ENCODE measurements around the gene PIK3AP1.
A peak's percentile ranks its signal among the peaks of the same experiment; 100 is the strongest.
"Not testable (repeated sequence)": the region's sequence is repeated elsewhere in the genome, so short reads cannot be mapped to it uniquely, and the experiment has no call there.

Gene PIK3AP1

DNA sequence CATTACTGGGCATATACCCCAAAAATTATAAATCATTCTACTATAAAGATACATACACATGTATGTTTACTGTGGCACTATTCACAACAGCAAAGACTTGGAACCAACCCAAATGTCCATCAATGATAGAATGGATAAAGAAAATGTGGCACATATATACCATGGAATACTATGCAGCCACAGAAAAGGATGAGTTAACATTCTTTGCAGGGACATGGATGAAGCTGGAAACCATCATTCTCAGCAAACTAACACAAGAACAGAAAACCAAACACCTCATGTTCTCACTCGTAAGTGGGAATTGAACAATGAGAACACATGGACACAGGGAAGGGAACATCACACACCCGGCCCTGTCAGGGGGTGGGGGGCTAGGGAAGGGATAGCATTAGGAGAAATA, 145.8 kb downstream of the PIK3AP1 start:
- DNase-seq = not testable (repeated sequence)

DNA sequence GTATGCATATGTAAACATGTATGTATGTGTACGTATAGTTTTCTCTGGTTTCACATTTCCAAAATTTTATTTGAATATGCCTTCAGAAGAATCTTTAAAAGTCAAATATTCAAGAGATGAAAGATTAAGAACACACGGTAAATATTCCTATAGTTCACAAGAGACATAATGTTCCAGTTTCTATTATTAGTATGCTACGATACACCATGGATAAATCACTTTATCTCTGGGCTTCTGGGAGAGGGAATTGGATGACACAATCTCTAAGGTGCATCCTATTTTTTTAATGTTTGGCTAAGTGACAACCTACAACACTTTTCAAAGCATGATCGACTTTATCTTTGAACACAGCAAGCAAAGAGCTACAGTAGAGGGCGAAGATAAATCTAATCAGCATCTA, 147.3 kb downstream of the PIK3AP1 start:
- no peak for DNase-seq

DNA sequence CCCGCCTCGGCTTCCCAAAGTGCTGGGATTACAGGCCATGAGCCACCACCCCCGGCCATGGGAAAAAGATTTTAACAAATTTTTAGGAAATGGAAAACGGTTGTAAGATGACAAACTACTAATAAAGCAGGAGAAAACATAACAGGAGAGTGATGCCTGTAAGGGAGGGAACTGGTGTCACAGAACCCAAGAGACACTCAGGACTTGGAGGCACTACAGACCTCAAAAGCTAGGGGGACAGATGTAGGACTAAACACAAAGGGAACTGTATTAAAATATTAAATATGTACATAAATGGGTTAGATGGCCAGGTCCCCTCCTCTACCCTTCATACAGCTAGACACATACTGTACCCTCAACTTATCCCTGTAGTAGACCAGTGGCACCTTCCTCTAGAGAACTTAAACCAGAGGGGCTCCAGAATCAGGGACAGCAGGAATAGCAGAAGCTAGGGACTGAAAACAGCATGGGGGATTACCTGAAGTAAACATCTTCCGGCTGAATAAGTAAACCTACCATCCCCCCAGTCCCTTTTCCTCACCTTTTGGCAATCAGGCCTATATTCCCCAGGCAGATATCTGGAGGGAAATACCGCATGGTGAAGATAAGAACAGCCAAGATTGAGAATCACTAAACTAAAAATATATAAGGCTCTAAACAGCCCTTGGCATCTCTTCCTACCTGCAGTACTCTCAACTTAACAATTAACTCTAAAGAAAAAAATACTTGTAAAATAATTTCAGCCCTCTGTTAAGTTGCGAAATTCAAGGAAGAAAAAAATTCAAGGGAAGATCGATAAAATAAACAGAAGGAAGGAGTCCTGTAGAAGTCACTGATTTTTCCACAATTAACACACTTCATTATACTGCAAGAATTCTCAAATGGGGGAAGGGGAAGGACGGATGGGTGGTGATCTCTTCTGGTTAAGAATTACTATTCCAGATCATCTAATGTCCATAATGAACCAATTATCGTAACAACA, 149.0 kb downstream of the PIK3AP1 start:
- DNase-seq = no peak

GRCh38 chr10:96570511-96570910, 149.8 kb downstream of the PIK3AP1 start:
- no peak for DNase-seq

DNA sequence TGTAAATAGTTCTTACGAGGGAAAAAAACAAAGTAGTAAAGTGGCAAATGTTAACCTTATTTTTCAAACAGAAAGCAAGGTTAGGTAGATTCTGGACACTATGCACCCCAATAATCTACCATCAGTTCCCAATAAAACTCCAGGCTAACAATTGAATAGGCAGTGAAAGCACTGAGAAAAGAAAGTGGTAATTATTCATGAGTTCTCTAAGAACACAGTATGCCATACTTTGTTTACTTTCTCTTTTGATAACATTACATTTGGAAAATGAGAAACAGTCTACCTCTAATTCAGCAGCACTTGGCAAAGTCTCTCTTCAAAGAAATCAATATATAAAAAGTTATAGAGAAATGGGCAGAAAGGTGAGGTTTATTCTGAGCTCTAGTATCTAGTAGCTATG, 151.9 kb downstream of the PIK3AP1 start:
- no peak for DNase-seq

GRCh38 chr10:96565774-96566173, 154.5 kb downstream of the PIK3AP1 start:
- DNase-seq = no peak

- no peak for DNase-seq
These were observed 159.1 kb downstream of the PIK3AP1 start for GRCh38 chr10:96560966-96561887.

DNA sequence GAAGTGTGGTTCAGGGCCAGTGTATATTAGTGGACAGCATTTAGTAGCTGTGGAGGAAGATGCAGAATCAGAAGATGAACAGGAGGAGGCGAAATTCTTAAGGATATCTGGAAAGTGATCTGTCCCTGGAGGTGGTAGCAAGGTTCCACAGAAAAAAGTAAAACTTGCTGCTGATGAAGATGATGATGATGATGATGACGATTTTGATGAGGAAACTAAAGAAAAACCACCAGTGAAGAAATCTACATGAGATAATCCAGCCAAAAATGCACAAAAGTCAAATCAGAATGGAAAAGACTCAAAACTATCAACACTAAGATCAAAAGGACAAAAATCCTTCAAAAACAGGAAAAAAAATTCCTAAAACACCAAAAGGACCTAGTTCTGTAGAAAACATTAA, 159.8 kb downstream of the PIK3AP1 start:
- no peak for DNase-seq

DNA sequence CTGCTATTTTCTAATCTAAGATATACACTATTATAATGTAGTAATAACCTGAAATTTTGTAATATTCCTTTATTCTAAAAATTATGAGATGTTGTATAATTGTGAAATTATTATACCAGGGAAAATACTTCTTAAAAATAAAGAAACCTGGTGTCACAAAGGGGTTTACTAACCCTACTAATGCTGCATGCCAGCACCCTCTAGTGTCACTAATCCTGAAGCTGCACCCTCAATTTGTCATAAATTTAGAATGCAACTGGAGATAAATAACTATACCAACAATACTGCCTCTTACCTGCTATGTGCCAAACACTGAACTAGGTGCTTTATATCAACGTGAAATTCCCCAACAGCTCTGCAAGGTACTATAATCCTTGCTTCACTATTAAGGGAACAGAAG, 164.3 kb downstream of the PIK3AP1 start:
- peak; percentile 62 for DNase-seq

- no peak for DNase-seq
These were observed 165.0 kb downstream of the PIK3AP1 start for GRCh38 chr10:96555330-96555729.

DNA sequence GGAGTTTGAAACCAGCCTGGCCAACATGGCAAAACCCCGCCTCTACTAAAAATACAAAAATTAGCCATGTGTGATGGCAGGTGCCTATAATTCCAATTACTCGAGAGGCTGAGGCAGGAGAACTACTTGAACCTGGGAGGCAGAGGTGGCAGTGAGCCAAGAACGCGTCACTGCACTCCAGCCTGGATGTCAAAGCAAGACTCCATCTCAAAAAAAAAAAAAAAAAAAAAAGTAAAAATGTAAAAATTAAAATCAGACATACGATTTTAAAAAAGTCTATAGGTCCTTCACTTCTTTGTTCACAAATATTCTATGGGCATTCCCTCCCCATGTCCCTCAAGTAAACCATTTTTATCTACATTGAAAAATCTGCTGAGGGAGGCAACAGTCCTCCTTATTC, 171.7 kb downstream of the PIK3AP1 start:
- DNase-seq = no peak

GRCh38 chr10:96545558-96545957, 174.8 kb downstream of the PIK3AP1 start:
- DNase-seq = not testable (repeated sequence)

Measured in hematopoietic multipotent progenitor cell treated with erythropoietin and hydrocortisone succinate and interleukin-3 and kit ligand, for 4 days (in vitro differentiated cells).